GM21723 (cell line): Measurements from ENCODE around the gene ERBB4.
"Not testable (repeated sequence)": the region's sequence is repeated elsewhere in the genome, so short reads cannot be mapped to it uniquely, and the experiment has no call there.

Experiments
- ATAC-seq: cut with Tn5 transposase; IDR thresholded peaks from one replicate; pipeline ENCODE4 v1.9.1; 2021; ENCODE audit warnings: mild to moderate bottlenecking, moderate library complexity; ENCODE audit not compliant: unreplicated experiment

ERBB4 gene

DNA sequence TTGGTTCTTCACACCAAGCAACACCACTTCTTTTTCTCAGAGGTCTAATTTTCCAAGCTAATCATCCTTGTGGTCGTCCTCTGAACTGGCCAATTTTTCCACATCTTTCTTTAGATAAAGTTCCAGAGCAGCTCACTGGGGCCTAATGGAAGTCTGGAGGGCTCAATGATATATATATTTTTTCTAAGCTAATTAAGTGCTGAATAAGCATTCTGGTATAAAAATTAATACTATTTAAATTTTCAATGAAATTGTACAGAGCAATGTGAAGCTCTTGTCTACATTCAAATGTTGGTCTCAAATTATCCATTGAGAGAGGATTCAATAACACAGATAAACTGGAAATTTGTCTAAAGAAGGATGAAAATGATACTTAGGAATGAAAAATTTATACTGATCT is 866.6 kb downstream of the ERBB4 start:
- ATAC-seq = no peak

DNA sequence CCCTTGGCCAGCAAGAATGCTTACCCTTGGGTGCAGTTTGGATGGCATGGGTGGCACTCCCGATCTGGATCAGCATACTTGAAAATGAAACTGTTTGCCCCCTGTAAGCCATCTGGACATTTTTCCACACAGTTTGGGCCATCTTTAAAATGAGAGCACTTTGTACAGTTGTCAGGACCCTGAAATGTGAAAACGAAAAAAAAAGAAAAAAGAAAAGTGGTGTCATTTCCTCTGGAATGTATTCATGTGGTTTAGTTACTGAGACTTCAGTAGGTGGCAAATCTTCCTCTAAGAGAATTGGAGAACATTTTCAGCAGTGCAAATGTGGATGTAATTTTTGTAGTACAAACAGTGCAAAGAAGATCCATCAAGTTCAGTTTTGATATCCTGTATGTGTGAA is 873.3 kb downstream of the ERBB4 start:
- ATAC-seq = no peak

- ATAC-seq = no peak
These were observed 874.3 kb downstream of the ERBB4 start for GRCh38 chr2:211664321-211664720.

DNA sequence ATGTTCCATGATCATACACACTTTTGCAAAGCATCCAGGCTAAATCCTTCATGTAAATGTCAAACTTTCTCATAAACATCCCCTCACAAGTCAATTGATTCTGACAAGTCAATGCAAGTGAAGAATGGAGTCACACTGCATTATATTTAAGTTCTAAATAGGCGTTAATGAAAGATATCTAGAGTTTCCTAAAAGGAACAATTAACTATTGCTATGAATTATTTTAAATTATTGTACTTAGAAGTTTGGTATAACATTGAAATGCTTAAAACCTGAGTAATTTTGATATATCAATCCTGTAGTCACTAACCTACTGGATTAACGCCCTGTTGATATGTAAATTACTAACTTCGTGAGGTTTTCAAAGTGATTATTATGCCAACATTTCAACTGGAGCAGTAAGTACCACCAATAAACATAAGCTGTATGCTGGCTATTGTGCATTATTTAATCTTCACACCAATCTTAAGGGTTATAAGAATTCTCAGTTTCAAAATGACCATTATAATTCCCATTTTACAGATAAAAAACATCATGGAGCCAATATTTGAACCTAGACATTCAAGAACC is 884.3 kb downstream of the ERBB4 start:
- no peak for ATAC-seq

GRCh38 chr2:211652327-211652726 is 886.3 kb downstream of the ERBB4 start:
- ATAC-seq = no peak

GRCh38 chr2:211649331-211649730 is 889.3 kb downstream of the ERBB4 start:
- ATAC-seq = no peak

DNA sequence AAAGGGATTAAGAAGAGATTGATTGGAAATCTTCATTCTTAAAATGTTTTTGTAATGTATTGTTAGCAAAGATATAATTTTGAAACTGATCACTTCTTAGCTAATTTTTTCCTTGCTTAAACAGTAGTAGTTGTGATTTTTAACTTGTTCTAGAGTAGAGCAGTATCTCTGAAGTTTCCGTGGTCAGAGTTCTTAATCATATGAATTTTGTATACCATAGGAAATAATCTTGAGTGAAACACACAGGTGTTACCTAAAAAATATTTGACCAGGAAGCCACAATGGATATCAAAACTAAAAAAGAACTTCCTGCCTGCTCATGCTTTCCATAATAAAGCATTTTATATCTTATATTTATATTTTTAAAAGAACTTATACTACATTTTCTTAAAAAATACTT is 907.1 kb downstream of the ERBB4 start:
- no peak for ATAC-seq

DNA sequence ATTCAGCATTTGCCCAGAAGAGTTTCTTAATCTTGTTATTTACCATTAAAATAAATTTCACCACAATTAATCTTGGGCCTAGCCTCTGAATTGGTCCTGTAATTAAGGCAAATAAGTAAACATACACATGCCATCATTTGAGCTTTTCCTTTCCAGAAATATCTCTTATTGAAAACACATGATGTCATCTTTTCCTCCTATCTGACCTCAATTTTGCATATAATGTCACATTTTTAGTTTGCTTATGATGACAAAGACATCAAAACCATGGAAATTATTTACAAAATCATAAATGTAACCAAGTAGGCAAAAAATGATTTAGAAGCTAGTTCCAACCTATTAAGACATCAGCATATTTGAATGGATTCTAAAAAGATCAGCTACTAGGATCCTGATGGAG is 915.5 kb downstream of the ERBB4 start:
- ATAC-seq = no peak

DNA sequence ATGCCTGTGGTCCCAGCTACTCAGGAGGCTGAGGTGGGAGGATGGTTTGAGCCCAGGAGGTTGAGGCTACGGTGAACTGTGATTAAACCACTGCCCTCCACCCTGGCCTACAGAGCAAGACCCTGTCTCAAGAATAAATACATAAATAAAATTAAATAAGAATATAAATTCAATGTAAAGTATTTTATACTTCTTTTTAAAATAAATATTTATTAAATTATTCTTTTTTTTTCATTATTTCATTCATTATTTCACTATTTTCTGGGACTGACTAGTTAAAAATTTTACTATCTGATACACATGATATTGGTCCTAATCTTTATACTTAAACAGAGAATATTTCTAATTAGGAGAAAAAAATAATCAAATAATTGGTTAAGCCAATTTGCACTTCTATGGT is 917.6 kb downstream of the ERBB4 start:
- no peak for ATAC-seq

DNA sequence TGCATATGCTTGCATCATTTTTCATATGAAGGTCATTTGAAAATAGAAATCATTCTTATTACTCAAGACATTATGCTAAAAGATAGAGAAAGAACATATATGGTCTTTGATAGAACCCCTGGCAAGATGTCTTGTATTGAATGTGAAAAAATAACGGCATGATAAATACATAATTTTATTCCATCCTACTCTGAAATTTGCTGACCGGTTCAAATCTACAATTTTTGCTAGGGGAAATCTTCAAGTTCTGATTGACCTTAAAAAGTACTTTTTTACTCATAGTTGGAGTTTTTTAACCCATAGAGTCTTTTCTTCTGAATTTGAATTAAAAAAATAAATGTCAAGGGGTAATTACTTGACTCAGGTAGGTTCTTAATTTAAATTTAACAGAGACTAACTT is 920.8 kb downstream of the ERBB4 start:
- ATAC-seq = no peak

GRCh38 chr2:211611621-211612020 is 927.0 kb downstream of the ERBB4 start:
- ATAC-seq = no peak

GRCh38 chr2:211611061-211611518 is 927.5 kb downstream of the ERBB4 start:
- no peak for ATAC-seq

DNA sequence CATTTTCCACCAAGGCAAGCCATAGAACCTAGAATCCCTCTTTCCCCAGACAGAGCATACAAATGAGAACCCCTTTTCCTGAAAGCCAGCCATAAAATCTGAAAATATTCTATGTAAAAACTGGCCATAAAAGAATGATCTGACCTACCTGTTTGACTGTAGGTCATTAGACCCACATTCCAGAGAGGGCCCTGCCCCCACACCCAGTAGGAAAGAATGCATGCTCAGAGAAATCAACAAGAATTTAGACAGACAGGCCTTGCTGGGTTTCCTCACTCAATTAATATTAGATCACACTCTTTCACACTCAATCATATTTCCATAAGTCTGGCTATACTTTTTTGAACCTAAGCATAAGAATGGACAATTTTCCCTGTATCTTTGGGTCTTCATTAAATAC is 929.5 kb downstream of the ERBB4 start:
- ATAC-seq = no peak

- ATAC-seq = no peak
These were observed 939.5 kb downstream of the ERBB4 start for GRCh38 chr2:211599146-211599545.

DNA sequence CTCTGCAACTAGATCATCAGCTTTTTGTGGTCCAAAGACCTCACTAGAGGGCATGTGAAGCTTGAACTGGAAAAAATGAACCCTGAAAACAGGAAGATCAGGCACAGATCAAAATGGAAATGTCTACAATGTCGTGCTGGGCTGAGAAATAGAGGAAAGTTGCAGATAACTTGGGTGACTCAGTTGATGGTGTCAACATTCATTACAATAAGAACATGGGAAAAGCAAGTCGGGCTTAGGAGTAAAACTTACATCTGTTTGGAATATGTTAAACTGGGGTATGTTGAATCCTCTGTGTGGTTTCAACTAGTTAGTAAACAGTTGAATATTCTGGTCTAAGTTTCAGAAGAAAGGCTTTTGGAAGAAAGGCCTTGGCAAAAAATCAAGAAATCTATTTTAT is 940.4 kb downstream of the ERBB4 start:
- ATAC-seq = no peak

- not testable (repeated sequence) for ATAC-seq
These were observed 946.6 kb downstream of the ERBB4 start for GRCh38 chr2:211592006-211592405.

- no peak for ATAC-seq
These were observed 947.2 kb downstream of the ERBB4 start for GRCh38 chr2:211591426-211591825.

DNA sequence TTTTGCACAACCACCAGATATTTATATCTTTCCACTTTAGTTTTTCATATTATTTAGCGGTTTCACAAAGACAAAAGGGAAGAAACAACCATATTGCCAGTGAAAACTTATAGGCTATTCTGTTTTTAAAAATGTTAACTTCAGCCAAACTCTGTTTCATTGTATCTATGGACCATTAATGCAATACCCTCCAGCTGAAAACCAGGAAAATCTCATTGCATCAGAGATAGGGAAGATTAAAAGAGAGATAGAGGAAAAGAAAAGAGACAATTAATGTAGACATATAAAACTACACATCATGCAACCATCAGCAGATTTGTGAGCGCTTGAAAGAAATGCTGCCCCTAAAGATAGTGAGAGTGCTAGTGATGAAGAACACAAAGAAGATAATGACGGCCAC is 970.2 kb downstream of the ERBB4 start:
- no peak for ATAC-seq

DNA sequence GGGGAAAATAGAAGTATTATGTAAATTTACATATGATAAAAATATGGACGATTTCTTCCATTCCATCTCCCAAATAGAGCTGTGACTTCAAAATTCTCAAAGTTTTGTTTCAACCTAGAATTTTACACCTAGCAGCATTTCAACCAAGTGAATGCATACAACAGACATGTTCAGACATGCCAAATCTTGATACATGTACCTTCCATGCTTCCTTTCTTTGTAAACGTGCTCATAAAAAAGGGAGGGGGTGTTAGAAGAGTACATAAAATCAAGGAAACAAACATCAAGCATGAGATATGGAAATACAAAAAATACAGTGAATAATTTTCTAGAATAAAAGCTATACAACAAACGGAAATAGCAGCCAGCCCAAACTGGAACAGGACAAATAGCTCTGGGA is 974.2 kb downstream of the ERBB4 start:
- ATAC-seq = no peak

GRCh38 chr2:211545582-211545981 is 993.0 kb downstream of the ERBB4 start:
- ATAC-seq = no peak

- ATAC-seq = no peak
These were observed 1004.0 kb downstream of the ERBB4 start for GRCh38 chr2:211534632-211535031.

GRCh38 chr2:211524248-211524647 is 1014.4 kb downstream of the ERBB4 start:
- ATAC-seq = not testable (repeated sequence)

DNA sequence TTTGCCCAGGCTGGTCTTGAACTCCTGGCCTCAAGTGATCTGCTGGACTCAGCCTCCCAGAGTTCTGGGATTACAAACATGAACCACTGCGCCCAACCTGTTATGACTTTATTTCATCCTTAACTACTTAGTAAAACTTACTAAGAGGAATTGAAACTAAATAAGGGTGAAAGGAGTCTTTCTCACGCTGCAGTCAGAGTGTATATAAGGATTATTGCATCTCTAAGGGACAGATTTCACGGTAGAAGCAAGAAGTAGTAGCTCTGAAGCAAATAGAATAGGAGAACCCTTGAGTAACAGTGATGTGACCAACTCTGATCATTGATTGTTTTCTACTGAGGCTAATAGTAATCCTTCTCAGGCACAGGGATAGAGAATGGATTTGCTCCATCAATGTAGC is 1022.1 kb downstream of the ERBB4 start:
- ATAC-seq = no peak
